Ishikawa (cell line): ENCODE measurements around the gene SNAPC2.
A peak's percentile ranks its signal among the peaks of the same experiment; 100 is the strongest.

Experiments
- CEBPB ChIP-seq: IDR thresholded peaks from 2 replicates; pipeline ENCODE4 v1.6.1; 2012
- CREB1 ChIP-seq: IDR thresholded peaks from 2 replicates; pipeline ENCODE4 v1.6.1; 2012; ENCODE audit warnings: low read depth
- EGR1 ChIP-seq: IDR thresholded peaks from 2 replicates; pipeline ENCODE4 v1.6.1; 2012
- EP300 ChIP-seq: IDR thresholded peaks from 2 replicates; pipeline ENCODE4 v1.6.1; 2012; ENCODE audit warnings: borderline replicate concordance
- FOXM1 ChIP-seq: IDR thresholded peaks from 2 replicates; pipeline ENCODE4 v1.6.1; 2012; ENCODE audit warnings: low read depth, borderline replicate concordance
- MAX ChIP-seq: IDR thresholded peaks from 2 replicates; pipeline ENCODE4 v1.6.1; 2012
- NFIC ChIP-seq: IDR thresholded peaks from 2 replicates; pipeline ENCODE4 v1.6.1; 2012
- RAD21 ChIP-seq: IDR thresholded peaks from 2 replicates; pipeline ENCODE4 v1.6.1; 2012; ENCODE audit warnings: low read depth
- TAF1 ChIP-seq: IDR thresholded peaks from 2 replicates; pipeline ENCODE4 v1.6.1; 2012; ENCODE audit warnings: low read depth, mild to moderate bottlenecking
- TCF12 ChIP-seq: IDR thresholded peaks from 2 replicates; pipeline ENCODE4 v1.6.1; 2012; ENCODE audit warnings: low read depth
- TEAD4 ChIP-seq: IDR thresholded peaks from 2 replicates; pipeline ENCODE4 v1.6.1; 2012
- YY1 ChIP-seq: IDR thresholded peaks from 2 replicates; pipeline ENCODE4 v1.6.1; 2012; ENCODE audit warnings: low read depth
- ZBTB7A ChIP-seq: IDR thresholded peaks from 2 replicates; pipeline ENCODE4 v1.6.1; 2012; ENCODE audit warnings: low read depth
- TF ChIP-seq, protein P1 (sequence below): IDR thresholded peaks from 2 replicates; pipeline ENCODE4 v1.6.1; 2012; ENCODE audit warnings: low read depth, mild to moderate bottlenecking
- TF ChIP-seq, protein P2 (sequence below): IDR thresholded peaks from 2 replicates; pipeline ENCODE4 v1.6.1; 2012

The SNAPC2 gene

GRCh38 chr19:7902796-7903243 lies 17.3 kb upstream of the SNAPC2 start:
- no peak for TF ChIP-seq RAD21
- no peak for TF ChIP-seq FOXM1
- TF ChIP-seq TCF12, result no peak
- no peak for TF ChIP-seq ZBTB7A
- TF ChIP-seq, protein P1, sequence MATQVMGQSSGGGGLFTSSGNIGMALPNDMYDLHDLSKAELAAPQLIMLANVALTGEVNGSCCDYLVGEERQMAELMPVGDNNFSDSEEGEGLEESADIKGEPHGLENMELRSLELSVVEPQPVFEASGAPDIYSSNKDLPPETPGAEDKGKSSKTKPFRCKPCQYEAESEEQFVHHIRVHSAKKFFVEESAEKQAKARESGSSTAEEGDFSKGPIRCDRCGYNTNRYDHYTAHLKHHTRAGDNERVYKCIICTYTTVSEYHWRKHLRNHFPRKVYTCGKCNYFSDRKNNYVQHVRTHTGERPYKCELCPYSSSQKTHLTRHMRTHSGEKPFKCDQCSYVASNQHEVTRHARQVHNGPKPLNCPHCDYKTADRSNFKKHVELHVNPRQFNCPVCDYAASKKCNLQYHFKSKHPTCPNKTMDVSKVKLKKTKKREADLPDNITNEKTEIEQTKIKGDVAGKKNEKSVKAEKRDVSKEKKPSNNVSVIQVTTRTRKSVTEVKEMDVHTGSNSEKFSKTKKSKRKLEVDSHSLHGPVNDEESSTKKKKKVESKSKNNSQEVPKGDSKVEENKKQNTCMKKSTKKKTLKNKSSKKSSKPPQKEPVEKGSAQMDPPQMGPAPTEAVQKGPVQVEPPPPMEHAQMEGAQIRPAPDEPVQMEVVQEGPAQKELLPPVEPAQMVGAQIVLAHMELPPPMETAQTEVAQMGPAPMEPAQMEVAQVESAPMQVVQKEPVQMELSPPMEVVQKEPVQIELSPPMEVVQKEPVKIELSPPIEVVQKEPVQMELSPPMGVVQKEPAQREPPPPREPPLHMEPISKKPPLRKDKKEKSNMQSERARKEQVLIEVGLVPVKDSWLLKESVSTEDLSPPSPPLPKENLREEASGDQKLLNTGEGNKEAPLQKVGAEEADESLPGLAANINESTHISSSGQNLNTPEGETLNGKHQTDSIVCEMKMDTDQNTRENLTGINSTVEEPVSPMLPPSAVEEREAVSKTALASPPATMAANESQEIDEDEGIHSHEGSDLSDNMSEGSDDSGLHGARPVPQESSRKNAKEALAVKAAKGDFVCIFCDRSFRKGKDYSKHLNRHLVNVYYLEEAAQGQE, result no peak
- TF ChIP-seq MAX, result no peak
- TF ChIP-seq CREB1, result no peak
- no peak for TF ChIP-seq TAF1
- TF ChIP-seq, protein P2, sequence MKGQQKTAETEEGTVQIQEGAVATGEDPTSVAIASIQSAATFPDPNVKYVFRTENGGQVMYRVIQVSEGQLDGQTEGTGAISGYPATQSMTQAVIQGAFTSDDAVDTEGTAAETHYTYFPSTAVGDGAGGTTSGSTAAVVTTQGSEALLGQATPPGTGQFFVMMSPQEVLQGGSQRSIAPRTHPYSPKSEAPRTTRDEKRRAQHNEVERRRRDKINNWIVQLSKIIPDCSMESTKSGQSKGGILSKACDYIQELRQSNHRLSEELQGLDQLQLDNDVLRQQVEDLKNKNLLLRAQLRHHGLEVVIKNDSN, result no peak
- TF ChIP-seq YY1, result no peak
- no peak for TF ChIP-seq NFIC
- TF ChIP-seq EGR1, result no peak
- TF ChIP-seq EP300, result no peak
- TF ChIP-seq CEBPB, result no peak

- TF ChIP-seq YY1 (peak; percentile 90), FOXM1 (no peak), TEAD4 (no peak), EGR1 (no peak), CEBPB (no peak), RAD21 (peak; percentile 46; the same call in 1 of the 2 replicates), EP300 (no peak), CREB1 (no peak), NFIC (peak; percentile 35; the same call in 1 of the 2 replicates), TCF12 (peak; percentile 36), TAF1 (peak; percentile 82), MAX (peak; percentile 96), ZBTB7A (no peak)
- TF ChIP-seq, protein P2, result peak; percentile 62; the same call in 1 of the 2 replicates
- TF ChIP-seq, protein P1, result no peak
These were observed 16.7 kb upstream of the SNAPC2 start, which contains the start of gene MAP2K7 for GRCh38 chr19:7903244-7904073. TSS of gene MAP2K7 (plus strand) at chr19:7903877. CDS start at chr19:7903945, 68 bp downstream.

DNA sequence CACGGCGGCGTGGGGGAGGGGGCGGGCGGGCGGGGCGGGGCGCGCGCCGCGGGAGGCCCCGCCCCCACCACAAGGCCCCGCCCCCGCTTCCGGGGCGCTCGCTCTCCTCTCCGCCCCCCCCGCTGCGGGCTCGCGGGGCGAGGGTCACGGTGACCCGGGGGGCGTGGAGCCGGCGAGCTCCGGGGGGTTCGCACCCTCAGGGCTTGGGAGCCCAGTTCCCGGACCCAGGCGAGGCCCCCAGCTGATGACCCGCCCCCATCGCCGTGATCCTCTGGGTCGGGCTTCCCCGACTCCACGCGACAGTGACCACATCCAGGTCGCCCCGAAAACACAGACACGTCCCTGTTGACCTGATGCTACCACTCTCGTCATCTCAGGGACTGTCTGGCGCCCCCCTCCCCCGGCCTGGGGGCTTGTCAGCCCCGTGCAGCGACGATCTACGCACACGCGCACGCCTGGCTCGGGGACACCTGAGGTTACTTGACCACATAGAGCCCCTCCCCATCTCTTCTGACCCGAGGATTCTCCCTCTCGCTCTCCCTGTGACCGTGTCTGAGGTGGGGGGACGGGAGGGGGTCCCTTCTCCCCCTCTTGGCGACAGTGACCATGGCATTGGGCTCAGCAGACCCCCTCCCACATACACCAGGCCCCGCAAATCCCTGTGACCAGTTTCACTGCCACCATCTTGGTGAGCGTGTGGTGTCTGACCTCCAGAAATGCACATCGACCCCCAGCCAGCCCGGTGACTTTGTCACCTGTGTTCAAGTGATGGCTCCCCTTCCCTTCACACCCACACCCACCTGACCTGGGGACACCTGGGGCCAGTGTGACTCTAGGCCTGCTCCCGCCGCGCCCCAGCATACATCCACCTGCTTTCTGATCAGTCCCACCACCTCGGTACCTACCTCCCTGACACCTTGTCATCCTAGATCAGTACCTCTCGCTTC lies 15.8 kb upstream of the SNAPC2 start:
- TF ChIP-seq, protein P2, result no peak
- TF ChIP-seq ZBTB7A, result peak; percentile 86

- TF ChIP-seq CEBPB (no peak), NFIC (no peak), MAX (no peak), EGR1 (no peak), TCF12 (no peak), RAD21 (no peak), ZBTB7A (no peak), FOXM1 (no peak), CREB1 (no peak), TAF1 (no peak), EP300 (no peak), TEAD4 (no peak)
- TF ChIP-seq, protein P2, result no peak
- TF ChIP-seq, protein P1, result no peak
These were observed 14.9 kb upstream of the SNAPC2 start for GRCh38 chr19:7905268-7905667.
